WTC11 (cell line): ENCODE results near the gene FAM3B. TPM values are rescaled to one million over a fixed set of nuclear protein-coding genes. Genes with fewer than 3 reads are reported as not detected.

Experiments
- ATAC-seq: fragments of 200-7000 bp; cut with Tn5 transposase; 2 replicates; pipeline ENCODE4 v1.10.0; 2021; ENCODE audit warnings: mild to moderate bottlenecking, moderate library complexity
- CTCF ChIA-PET: fragments of 300-600 bp; sonication (Branson Sonifier 250); formaldehyde crosslinking; loops from one replicate; lab custom pipeline; 2021; ENCODE audit warnings: antibody characterized with exemption; lab: Charles Lee
- POLR2A ChIA-PET: fragments of 350-600 bp; sonication (Branson Sonifier 250); formaldehyde crosslinking; loops from one replicate; lab custom pipeline; 2021; ENCODE audit warnings: antibody characterized with exemption; lab: Charles Lee
- DNase-seq: peaks from one replicate; pipeline ENCODE4 v3.0.0; 2021; ENCODE audit warnings: low spot score
- H3K27ac Mint-ChIP-seq: 2 replicates; pipeline ENCODE4 v1.8.0; 2021; ENCODE audit warnings: mixed read lengths
- H3K27me3 Mint-ChIP-seq: 2 replicates; pipeline ENCODE4 v1.8.0; 2021; ENCODE audit warnings: low read depth, mild to moderate bottlenecking, moderate library complexity, mixed read lengths
- H3K36me3 Mint-ChIP-seq: 2 replicates; pipeline ENCODE4 v1.8.0; 2021; ENCODE audit warnings: mixed read lengths
- H3K4me1 Mint-ChIP-seq: 2 replicates; pipeline ENCODE4 v1.8.0; 2022; ENCODE audit warnings: mixed read lengths
- H3K4me3 Mint-ChIP-seq: 2 replicates; pipeline ENCODE4 v1.8.0; 2021; ENCODE audit warnings: mild to moderate bottlenecking, moderate library complexity, mixed read lengths
- H3K9me3 Mint-ChIP-seq: 2 replicates; pipeline ENCODE4 v1.8.0; 2021; ENCODE audit warnings: mixed read lengths
- ATF2 ChIP-seq: sonication (generic); formaldehyde crosslinking; IDR thresholded peaks from 2 replicates; pipeline ENCODE4 v1.8.1; 2022; ENCODE audit warnings: low read depth, missing genetic modification reagents, borderline replicate concordance
- MYBL2 ChIP-seq: sonication (generic); formaldehyde crosslinking; IDR thresholded peaks from 2 replicates; pipeline ENCODE4 v1.8.1; 2023; ENCODE audit warnings: mild to moderate bottlenecking, moderate library complexity, missing genetic modification reagents
- NFYB ChIP-seq: sonication (generic); formaldehyde crosslinking; conservative IDR thresholded peaks from 2 replicates; pipeline ENCODE4 v1.8.0; 2022; ENCODE audit warnings: low read depth, missing genetic modification reagents
- OVOL2 ChIP-seq: fragments of 250-450 bp; sonication (Bioruptor Pico); IDR thresholded peaks from 2 replicates; pipeline ENCODE4 v1.9.0; 2021; ENCODE audit warnings: mild to moderate bottlenecking, borderline replicate concordance
- PRRX2 ChIP-seq: fragments of 250-450 bp; sonication (Bioruptor Pico); IDR thresholded peaks from 2 replicates; pipeline ENCODE4 v1.8.0; 2021; ENCODE audit warnings: mild to moderate bottlenecking
- USF2 ChIP-seq: sonication (generic); formaldehyde crosslinking; IDR thresholded peaks from 2 replicates; pipeline ENCODE4 v1.8.1; 2023; ENCODE audit warnings: mild to moderate bottlenecking, missing genetic modification reagents, moderate library complexity
- ZNF121 ChIP-seq: sonication (generic); formaldehyde crosslinking; IDR thresholded peaks from 2 replicates; pipeline ENCODE4 v1.8.0; 2023; ENCODE audit warnings: missing genetic modification reagents
- ZNF219 ChIP-seq: sonication (generic); formaldehyde crosslinking; IDR thresholded peaks from 2 replicates; pipeline ENCODE4 v1.8.0; 2023; ENCODE audit warnings: missing genetic modification reagents, mild to moderate bottlenecking, borderline replicate concordance
- ZNF396 ChIP-seq: fragments of 250-450 bp; sonication (Bioruptor Pico); IDR thresholded peaks from 2 replicates; pipeline ENCODE4 v1.8.0; 2021; ENCODE audit warnings: mild to moderate bottlenecking, moderate library complexity, borderline replicate concordance
- total RNA-seq: library from RNA; stranded (reverse); gene quantifications from 3 replicates; pipeline ENCODE4 v1.2.3, GENCODE V29; 2021
- TF ChIP-seq, protein P1 (sequence below): fragments of 250-450 bp; sonication (Bioruptor Pico); conservative IDR thresholded peaks from 2 replicates; pipeline ENCODE4 v1.9.0; 2021; ENCODE audit warnings: mild to moderate bottlenecking
- TF ChIP-seq, protein P2 (sequence below): sonication (generic); formaldehyde crosslinking; IDR thresholded peaks from 2 replicates; pipeline ENCODE4 v1.8.1; 2023; ENCODE audit warnings: mild to moderate bottlenecking, moderate library complexity, missing genetic modification reagents
- TF ChIP-seq, protein P3 (sequence below): sonication (generic); formaldehyde crosslinking; IDR thresholded peaks from 2 replicates; pipeline ENCODE4 v1.8.0; 2023; ENCODE audit warnings: mild to moderate bottlenecking, missing genetic modification reagents
- TF ChIP-seq, protein P4 (sequence below): sonication (generic); formaldehyde crosslinking; IDR thresholded peaks from 2 replicates; pipeline ENCODE4 v1.8.1; 2022; ENCODE audit warnings: mild to moderate bottlenecking, moderate library complexity, missing genetic modification reagents
- TF ChIP-seq, protein P5 (sequence below): sonication (generic); formaldehyde crosslinking; IDR thresholded peaks from 2 replicates; pipeline ENCODE4 v1.8.0; 2022; ENCODE audit warnings: mild to moderate bottlenecking, missing genetic modification reagents
- TF ChIP-seq, protein P6 (sequence below): sonication (generic); formaldehyde crosslinking; IDR thresholded peaks from 2 replicates; pipeline ENCODE4 v1.8.1; 2022; ENCODE audit warnings: missing genetic modification reagents, borderline replicate concordance

The FAM3B gene
- total RNA-seq, 1 experiment from 2014 or later = 1.4 TPM

DNA sequence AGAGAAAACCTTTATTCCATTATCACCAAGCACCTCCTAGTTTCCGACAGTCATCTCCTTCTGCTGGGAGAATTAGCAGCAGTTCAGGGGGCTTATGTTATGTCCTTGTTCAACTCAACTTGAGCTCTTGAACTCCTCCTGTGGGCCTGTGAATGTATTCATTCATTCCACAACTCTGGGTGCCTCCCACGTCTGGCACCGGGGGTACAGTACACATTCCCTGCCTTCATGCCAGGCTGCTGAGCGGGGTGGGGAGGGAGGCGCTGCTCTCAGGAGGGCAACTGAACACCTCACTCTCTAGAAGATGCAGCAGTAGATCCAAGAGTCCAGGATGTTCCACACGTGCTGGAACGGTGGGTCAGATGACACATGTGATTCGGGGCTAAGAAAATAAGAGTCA is 40.9 kb downstream of the FAM3B start:
- CTCF ChIA-PET = interaction anchor here (0.8 to 1.4 kb wide), 2 partner anchors 12 to 74 kb away, joined by 3 to 9 read pairs; no protein-coding TSS in a partner anchor
- H3K9me3 Mint-ChIP-seq = no peaks in the 10 kb centered on the region

More for the DNA sequence above, 40.9 kb downstream of the FAM3B start:
- DNase-seq = no peak
- TF ChIP-seq, protein P1, sequence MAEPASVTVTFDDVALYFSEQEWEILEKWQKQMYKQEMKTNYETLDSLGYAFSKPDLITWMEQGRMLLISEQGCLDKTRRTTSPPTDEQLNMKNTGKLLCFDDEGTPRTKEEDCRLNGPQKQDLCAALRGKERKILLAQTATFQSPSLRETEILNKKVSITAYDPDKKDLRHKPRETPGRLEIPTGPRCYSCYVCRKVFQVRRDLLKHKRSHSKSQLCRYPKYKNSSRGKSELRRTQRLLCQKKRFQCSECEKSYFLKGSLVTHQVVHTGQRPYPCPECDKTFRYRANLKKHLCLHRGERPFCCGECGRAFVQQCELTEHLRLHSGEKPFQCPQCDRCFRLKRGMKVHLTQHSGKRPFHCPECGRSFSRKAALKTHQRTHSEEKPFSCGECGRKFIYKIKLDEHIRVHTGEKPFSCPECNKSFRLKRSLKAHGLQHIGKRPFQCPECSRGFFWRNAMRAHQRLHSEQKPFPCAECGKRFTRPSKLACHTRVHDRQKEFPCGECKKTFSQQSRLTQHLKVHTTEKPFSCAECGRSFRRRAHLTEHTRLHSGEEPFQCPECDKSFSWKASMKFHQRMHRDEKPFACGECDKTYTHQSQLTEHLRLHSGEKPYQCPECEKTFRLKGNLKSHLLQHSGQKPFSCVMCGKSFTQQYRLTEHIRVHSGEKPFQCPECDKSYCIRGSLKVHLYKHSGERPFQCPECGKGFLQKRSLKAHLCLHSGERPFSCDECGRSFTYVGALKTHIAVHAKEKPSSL = no peak
- TF ChIP-seq ZNF121 (CRISPR knock-in tag) (no peak), NFYB (CRISPR knock-in tag) (no peak), OVOL2 (CRISPR knock-in tag) (no peak), MYBL2 (CRISPR knock-in tag) (no peak), ZNF396 (no peak), ATF2 (CRISPR knock-in tag) (no peak), USF2 (CRISPR knock-in tag) (no peak), ZNF219 (CRISPR knock-in tag) (no peak), PRRX2 (CRISPR knock-in tag) (no peak)
- TF ChIP-seq, protein P2, sequence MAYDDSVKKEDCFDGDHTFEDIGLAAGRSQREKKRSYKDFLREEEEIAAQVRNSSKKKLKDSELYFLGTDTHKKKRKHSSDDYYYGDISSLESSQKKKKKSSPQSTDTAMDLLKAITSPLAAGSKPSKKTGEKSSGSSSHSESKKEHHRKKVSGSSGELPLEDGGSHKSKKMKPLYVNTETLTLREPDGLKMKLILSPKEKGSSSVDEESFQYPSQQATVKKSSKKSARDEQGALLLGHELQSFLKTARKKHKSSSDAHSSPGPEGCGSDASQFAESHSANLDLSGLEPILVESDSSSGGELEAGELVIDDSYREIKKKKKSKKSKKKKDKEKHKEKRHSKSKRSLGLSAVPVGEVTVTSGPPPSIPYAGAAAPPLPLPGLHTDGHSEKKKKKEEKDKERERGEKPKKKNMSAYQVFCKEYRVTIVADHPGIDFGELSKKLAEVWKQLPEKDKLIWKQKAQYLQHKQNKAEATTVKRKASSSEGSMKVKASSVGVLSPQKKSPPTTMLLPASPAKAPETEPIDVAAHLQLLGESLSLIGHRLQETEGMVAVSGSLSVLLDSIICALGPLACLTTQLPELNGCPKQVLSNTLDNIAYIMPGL (CRISPR knock-in tag) = no peak
- TF ChIP-seq, protein P3, sequence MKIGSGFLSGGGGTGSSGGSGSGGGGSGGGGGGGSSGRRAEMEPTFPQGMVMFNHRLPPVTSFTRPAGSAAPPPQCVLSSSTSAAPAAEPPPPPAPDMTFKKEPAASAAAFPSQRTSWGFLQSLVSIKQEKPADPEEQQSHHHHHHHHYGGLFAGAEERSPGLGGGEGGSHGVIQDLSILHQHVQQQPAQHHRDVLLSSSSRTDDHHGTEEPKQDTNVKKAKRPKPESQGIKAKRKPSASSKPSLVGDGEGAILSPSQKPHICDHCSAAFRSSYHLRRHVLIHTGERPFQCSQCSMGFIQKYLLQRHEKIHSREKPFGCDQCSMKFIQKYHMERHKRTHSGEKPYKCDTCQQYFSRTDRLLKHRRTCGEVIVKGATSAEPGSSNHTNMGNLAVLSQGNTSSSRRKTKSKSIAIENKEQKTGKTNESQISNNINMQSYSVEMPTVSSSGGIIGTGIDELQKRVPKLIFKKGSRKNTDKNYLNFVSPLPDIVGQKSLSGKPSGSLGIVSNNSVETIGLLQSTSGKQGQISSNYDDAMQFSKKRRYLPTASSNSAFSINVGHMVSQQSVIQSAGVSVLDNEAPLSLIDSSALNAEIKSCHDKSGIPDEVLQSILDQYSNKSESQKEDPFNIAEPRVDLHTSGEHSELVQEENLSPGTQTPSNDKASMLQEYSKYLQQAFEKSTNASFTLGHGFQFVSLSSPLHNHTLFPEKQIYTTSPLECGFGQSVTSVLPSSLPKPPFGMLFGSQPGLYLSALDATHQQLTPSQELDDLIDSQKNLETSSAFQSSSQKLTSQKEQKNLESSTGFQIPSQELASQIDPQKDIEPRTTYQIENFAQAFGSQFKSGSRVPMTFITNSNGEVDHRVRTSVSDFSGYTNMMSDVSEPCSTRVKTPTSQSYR = no peak
- TF ChIP-seq, protein P4, sequence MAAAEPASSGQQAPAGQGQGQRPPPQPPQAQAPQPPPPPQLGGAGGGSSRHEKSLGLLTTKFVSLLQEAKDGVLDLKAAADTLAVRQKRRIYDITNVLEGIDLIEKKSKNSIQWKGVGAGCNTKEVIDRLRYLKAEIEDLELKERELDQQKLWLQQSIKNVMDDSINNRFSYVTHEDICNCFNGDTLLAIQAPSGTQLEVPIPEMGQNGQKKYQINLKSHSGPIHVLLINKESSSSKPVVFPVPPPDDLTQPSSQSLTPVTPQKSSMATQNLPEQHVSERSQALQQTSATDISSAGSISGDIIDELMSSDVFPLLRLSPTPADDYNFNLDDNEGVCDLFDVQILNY (CRISPR knock-in tag) = no peak
- TF ChIP-seq, protein P5, sequence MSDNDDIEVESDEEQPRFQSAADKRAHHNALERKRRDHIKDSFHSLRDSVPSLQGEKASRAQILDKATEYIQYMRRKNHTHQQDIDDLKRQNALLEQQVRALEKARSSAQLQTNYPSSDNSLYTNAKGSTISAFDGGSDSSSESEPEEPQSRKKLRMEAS (CRISPR knock-in tag) = no peak
- TF ChIP-seq, protein P6, sequence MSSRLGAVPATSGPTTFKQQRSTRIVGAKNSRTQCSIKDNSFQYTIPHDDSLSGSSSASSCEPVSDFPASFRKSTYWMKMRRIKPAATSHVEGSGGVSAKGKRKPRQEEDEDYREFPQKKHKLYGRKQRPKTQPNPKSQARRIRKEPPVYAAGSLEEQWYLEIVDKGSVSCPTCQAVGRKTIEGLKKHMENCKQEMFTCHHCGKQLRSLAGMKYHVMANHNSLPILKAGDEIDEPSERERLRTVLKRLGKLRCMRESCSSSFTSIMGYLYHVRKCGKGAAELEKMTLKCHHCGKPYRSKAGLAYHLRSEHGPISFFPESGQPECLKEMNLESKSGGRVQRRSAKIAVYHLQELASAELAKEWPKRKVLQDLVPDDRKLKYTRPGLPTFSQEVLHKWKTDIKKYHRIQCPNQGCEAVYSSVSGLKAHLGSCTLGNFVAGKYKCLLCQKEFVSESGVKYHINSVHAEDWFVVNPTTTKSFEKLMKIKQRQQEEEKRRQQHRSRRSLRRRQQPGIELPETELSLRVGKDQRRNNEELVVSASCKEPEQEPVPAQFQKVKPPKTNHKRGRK (CRISPR knock-in tag) = no peak
- peaks cover 18% of the 10 kb centered on the region for H3K4me1 Mint-ChIP-seq
- H3K27ac Mint-ChIP-seq = no peak overlapping the region
- no peaks in the 10 kb centered on the region for H3K36me3 Mint-ChIP-seq
- POLR2A ChIA-PET = no interaction called here
- no peaks in the 10 kb centered on the region for H3K27me3 Mint-ChIP-seq
- no peak overlapping the region for H3K4me3 Mint-ChIP-seq
- no peak for ATAC-seq
